Naive thymus-derived CD8-positive, alpha-beta T cell (primary cell): ENCODE data around the gene PLCH1. TPM values are rescaled to one million over a fixed set of nuclear protein-coding genes. Genes with fewer than 3 reads are reported as not detected.
"Not testable (repeated sequence)": the region's sequence is repeated elsewhere in the genome, so short reads cannot be mapped to it uniquely, and the experiment has no call there.

Experiments
- ATAC-seq, 2 donors: fragments of 150-1000 bp; cut with Tn5 transposase in 1 of 2; sonication (Bioruptor Pico), chemical (Tn5 transposase) in 1 of 2; 1 replicate in 1 of 2; 2 replicates in 1 of 2; pipeline ENCODE4 v1.10.0; 2021; ENCODE audit warnings: mild to moderate bottlenecking in 2 of 2, moderate library complexity in 2 of 2
- POLR2A ChIA-PET: fragments of 350-600 bp; sonication (Branson Sonifier 250); formaldehyde crosslinking; loops from one replicate; lab custom pipeline; 2021; ENCODE audit warnings: antibody characterized with exemption; lab: Charles Lee
- DNase-seq, 10 donors: peaks; one replicate each; pipeline versions ENCODE4 v3.0.0 to v3.0.0-alpha.2; 2020 to 2022
- H3K27ac Mint-ChIP-seq, 10 donors: one replicate each; pipeline ENCODE4 v1.8.0; 2020 to 2022; ENCODE audit warnings: mild to moderate bottlenecking in 10 of 10, mixed read lengths in 10 of 10, moderate library complexity in 4 of 10, inconsistent platforms in 1 of 10
- H3K27me3 Mint-ChIP-seq, 5 donors: one replicate each; pipeline ENCODE4 v1.8.0; 2021 to 2022; ENCODE audit warnings: mixed read lengths in 5 of 5
- H3K36me3 Mint-ChIP-seq, 3 donors: one replicate each; pipeline ENCODE4 v1.8.0; 2020 to 2022; ENCODE audit warnings: mixed read lengths in 3 of 3, mild to moderate bottlenecking in 2 of 3, inconsistent platforms in 1 of 3
- H3K4me1 Mint-ChIP-seq, 4 donors: one replicate each; pipeline ENCODE4 v1.8.0; 2021 to 2022; ENCODE audit warnings: mixed read lengths in 4 of 4
- H3K4me3 Mint-ChIP-seq, 10 donors: one replicate each; pipeline ENCODE4 v1.8.0; 2020 to 2022; ENCODE audit warnings: mild to moderate bottlenecking in 10 of 10, mixed read lengths in 10 of 10, moderate library complexity in 6 of 10, inconsistent platforms in 1 of 10
- H3K9me3 Mint-ChIP-seq, 9 donors: one replicate each; pipeline ENCODE4 v1.8.0; 2020 to 2022; ENCODE audit warnings: mixed read lengths in 9 of 9, mild to moderate bottlenecking in 3 of 9, inconsistent platforms in 1 of 9, moderate library complexity in 1 of 9
- polyA plus RNA-seq, 3 donors: library from polyadenylated mRNA; unstranded; fragments of 300-500 nt; fragmentation: Illumina TruSeq; gene quantifications; one replicate each; pipeline ENCODE4 v1.2.3, GENCODE V29; 2021
- total RNA-seq, 8 experiments: library from RNA in 2 of 8; stranded (reverse) in 2 of 8; gene quantifications; one replicate each; pipeline ENCODE4 v1.2.3 and lab custom pipeline; 2021 to 2026

The PLCH1 gene
- total and polyA plus RNA-seq, 5 experiments from 2014 or later: not detected

DNA sequence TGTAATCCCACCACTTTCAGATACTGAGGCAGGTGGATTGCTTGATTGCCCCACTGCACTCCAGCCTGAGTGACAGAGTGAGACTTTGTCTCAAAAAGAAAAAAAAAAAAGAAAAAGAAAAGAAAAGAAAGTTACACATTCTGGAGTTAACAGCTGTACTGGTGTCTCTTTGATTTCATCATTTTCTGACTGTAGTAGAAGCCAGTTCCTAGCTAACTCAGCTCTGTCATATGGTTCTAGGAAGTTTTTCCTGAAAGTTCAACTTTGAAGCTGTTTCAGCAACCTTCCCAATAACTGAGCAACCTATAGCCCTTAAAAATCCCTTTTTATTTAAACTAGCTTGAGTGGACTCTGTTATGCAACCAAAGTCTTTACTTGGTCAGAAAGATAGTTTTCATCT is 346.8 kb downstream of the PLCH1 start:
- DNase-seq: no peak
- POLR2A ChIA-PET: no interaction called here
- Mint-ChIP-seq H3K9me3 (peaks cover 0 to 10% (median 5%) of the 10 kb centered on the region in 9 donors), H3K27ac (no peak overlapping the region), H3K27me3 (peaks cover 0 to 6% (median 0%) of the 10 kb centered on the region in 5 donors), H3K4me1 (no peaks in the 10 kb centered on the region), H3K36me3 (peaks cover 0 to 5% (median 0%) of the 10 kb centered on the region in 3 donors), H3K4me3 (no peak overlapping the region)
- no peak for ATAC-seq

DNA sequence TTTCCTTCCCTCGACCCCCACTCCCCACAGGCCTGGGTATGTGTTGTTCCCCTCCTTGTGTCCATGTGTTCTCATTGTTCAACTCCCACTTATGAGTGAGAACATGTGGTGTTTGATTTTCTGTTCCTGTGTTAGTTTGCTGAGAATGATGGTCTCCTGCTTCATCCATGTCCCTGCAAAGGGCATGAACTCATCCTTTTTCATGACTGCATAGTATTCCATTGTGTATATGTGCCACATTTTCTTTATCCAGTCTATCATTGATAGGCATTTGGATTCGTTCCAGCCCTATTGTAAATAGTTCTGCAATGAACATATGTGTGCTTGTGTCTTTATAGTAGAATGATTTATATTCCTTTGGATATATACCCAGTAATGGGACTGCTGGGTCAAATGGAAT is 350.0 kb downstream of the PLCH1 start:
- H3K27me3 Mint-ChIP-seq, H3K27ac Mint-ChIP-seq, H3K36me3 Mint-ChIP-seq, ATAC-seq, POLR2A ChIA-PET, DNase-seq, H3K4me1 Mint-ChIP-seq, H3K9me3 Mint-ChIP-seq, H3K4me3 Mint-ChIP-seq: not testable (repeated sequence)

DNA sequence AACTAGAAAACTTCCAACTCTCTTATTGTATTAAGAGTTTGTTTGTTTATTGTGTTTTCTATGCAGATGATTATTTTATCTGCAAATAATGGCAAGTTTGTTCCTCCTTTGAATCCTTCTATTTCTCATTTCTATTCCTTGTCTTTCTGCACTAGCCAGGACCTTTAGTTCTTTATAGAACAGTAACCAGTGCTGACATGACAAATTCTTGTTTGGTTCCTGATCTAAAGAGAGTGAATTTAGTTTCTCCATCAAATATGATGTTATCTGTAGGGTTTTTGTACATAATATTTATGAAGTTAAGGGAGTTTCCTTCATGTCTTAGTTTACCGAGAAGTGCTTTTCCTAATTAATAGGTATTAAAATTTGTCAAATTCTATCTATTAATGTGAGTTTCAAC is 350.6 kb downstream of the PLCH1 start:
- DNase-seq (no peak), ATAC-seq (no peak)
- Mint-ChIP-seq H3K36me3 (peaks cover 0 to 5% (median 0%) of the 10 kb centered on the region in 3 donors), H3K4me3 (no peak overlapping the region), H3K9me3 (peaks cover 0 to 10% (median 5%) of the 10 kb centered on the region in 9 donors), H3K27ac (no peak overlapping the region), H3K4me1 (no peaks in the 10 kb centered on the region), H3K27me3 (peaks cover 0 to 6% (median 0%) of the 10 kb centered on the region in 5 donors)
- POLR2A ChIA-PET: no interaction called here

DNA sequence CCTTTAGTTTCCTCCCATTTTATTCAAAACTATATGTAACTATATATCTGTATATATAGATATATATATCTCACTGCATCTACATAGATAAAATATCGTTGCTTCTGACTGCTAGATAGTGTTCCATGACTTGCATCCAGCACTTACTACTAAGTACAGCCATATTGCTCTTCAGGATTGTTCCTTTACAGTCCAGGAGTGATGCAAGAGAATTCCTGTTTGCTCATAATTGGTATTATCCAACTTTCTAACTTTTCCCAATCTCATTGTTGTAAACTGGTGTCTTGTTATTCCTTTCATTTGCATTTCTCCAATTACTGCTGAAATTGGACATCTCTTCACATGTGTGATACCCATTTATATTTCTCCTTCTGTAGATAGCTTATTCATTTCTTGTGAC is 351.6 kb downstream of the PLCH1 start:
- ATAC-seq: no peak
- peaks cover 0 to 10% (median 5%) of the 10 kb centered on the region in 9 donors for H3K9me3 Mint-ChIP-seq
- DNase-seq: no peak
- H3K27me3 Mint-ChIP-seq: peaks cover 0 to 6% (median 0%) of the 10 kb centered on the region in 5 donors
- peaks cover 0 to 5% (median 0%) of the 10 kb centered on the region in 3 donors for H3K36me3 Mint-ChIP-seq
- no peak overlapping the region for H3K27ac Mint-ChIP-seq
- POLR2A ChIA-PET: no interaction called here
- no peak overlapping the region for H3K4me3 Mint-ChIP-seq
- H3K4me1 Mint-ChIP-seq: no peaks in the 10 kb centered on the region

DNA sequence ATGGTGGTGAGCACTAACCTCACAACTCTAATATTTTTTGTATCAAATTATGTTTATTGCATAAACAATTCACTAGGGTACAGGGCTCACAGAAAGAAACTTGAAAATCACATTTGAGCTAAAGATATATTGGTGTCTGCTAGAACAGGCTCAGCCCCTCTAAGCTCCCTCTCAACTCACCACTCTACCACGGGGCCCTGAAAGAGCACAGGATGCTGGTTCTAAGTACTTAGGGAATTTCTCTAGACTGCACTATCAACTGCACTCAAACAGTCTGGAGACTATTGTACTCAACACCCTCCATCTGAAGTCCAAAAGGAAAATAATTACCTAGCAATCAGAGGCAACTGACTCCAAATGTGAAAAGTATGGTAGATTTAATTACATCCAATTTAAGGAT is 352.7 kb downstream of the PLCH1 start:
- Mint-ChIP-seq H3K27ac (no peak overlapping the region), H3K4me1 (no peaks in the 10 kb centered on the region), H3K27me3 (peaks cover 0 to 8% (median 1%) of the 10 kb centered on the region in 5 donors)

DNA sequence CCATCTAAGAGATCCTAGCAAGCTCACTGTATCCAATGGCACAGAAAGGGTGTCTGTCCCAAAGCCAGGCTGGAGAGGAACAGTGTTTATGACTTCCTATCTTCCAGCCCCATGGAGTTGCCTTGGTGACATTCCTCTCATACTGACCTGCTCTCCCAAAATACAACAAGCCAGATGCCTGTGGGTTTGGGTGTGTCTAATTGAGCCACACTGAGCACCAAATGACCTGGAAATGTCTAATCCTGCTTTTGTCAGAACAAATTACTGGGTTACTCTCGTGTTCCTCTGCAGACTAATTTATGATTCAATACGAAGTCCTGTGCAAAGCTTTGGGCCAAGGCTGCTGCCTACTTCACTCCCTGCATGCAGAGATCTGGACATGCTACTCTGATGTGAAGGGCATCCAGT is 353.3 kb downstream of the PLCH1 start:
- POLR2A ChIA-PET: no interaction called here

More for the DNA sequence above, 352.7 kb downstream of the PLCH1 start:
- H3K9me3 Mint-ChIP-seq: peaks cover 0 to 10% (median 5%) of the 10 kb centered on the region in 9 donors
- peaks cover 0 to 5% (median 0%) of the 10 kb centered on the region in 3 donors for H3K36me3 Mint-ChIP-seq
- H3K4me3 Mint-ChIP-seq: no peak overlapping the region
- DNase-seq: no peak
- POLR2A ChIA-PET: no interaction called here
- ATAC-seq: no peak

DNA sequence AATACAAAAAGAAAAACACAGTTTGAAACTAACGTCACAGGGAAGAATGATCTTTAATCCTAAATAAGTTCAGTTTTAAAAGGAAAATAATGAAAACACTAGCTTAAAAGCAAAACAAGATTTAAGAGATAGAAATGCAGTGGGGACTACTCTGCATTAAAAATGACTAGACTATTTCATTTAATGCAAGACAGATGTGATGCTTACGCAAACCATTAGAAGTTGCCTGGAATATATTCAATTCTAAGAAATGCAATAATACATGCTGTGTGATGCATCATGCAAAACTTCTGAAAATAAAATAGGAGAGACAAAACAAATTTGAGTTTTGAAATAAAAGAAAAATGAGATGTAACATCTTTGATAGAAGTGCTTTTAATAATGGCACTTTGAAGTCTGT is 353.8 kb downstream of the PLCH1 start:
- no peak for ATAC-seq
- Mint-ChIP-seq H3K27me3 (peaks cover 0 to 9% (median 6%) of the 10 kb centered on the region in 5 donors), H3K9me3 (peaks cover 0 to 10% (median 5%) of the 10 kb centered on the region in 9 donors), H3K4me3 (no peak overlapping the region), H3K36me3 (peaks cover 0 to 5% (median 0%) of the 10 kb centered on the region in 3 donors), H3K27ac (no peak overlapping the region), H3K4me1 (no peaks in the 10 kb centered on the region)
- POLR2A ChIA-PET: no interaction called here
- DNase-seq: no peak

More for the DNA sequence above, 353.3 kb downstream of the PLCH1 start:
- peaks cover 0 to 5% (median 0%) of the 10 kb centered on the region in 3 donors for H3K36me3 Mint-ChIP-seq
- peaks cover 0 to 10% (median 5%) of the 10 kb centered on the region in 5 donors for H3K27me3 Mint-ChIP-seq
- no peak overlapping the region for H3K4me3 Mint-ChIP-seq
- H3K4me1 Mint-ChIP-seq: no peaks in the 10 kb centered on the region
- DNase-seq (no peak), ATAC-seq (no peak)
- H3K9me3 Mint-ChIP-seq: peaks cover 0 to 10% (median 5%) of the 10 kb centered on the region in 9 donors
- H3K27ac Mint-ChIP-seq: no peak overlapping the region

DNA sequence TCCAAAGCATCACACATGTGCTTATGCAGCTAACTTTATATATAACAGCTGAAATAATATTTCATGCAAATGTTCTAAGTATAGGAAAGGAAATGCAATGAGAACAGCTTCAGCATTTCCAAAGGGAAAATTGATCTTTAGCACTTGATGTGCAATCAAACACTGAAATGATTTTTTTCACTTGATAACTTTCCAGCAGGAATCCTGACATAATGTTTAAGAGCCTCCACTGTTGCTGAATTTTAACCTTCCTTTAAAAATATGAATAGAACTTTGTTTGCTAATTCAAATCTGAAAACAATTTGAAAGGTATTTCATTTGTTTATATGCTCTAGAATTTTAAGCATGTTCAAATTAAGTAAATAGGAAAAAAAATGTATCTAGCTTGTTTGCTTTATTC is 354.5 kb downstream of the PLCH1 start:
- POLR2A ChIA-PET: no interaction called here
- H3K27me3 Mint-ChIP-seq: peaks cover 0 to 11% (median 6%) of the 10 kb centered on the region in 5 donors
- peaks cover 0 to 2% (median 0%) of the 10 kb centered on the region in 3 donors for H3K36me3 Mint-ChIP-seq
- ATAC-seq: no peak
- DNase-seq: no peak
- H3K27ac Mint-ChIP-seq: no peak overlapping the region
- no peaks in the 10 kb centered on the region for H3K4me1 Mint-ChIP-seq
- H3K9me3 Mint-ChIP-seq: peaks cover 0 to 6% (median 2%) of the 10 kb centered on the region in 9 donors
- H3K4me3 Mint-ChIP-seq: no peak overlapping the region

DNA sequence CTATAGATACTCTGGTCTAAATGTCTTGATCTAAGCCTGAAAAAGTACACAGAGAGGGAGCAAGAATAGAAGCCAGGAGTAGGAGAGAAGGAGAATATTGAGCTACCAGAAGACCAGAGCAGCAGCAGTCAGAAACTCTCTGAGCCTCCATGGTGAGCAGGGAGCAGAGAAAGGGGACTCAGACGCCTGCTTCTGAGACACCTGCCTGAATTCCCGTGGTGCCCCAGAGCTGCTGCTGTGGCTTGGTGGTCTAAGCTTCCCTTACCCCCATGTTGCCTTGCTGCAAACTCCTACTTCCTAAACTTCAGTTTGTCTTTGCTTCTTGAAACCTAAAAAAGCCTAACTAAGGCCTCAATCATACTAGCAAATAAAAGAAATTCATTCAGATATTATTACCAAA is 356.5 kb downstream of the PLCH1 start:
- Mint-ChIP-seq H3K4me3 (no peak overlapping the region), H3K27ac (no peak overlapping the region), H3K36me3 (no peaks in the 10 kb centered on the region), H3K4me1 (no peaks in the 10 kb centered on the region), H3K27me3 (peaks cover 0 to 11% (median 0%) of the 10 kb centered on the region in 5 donors), H3K9me3 (no peaks in the 10 kb centered on the region)
- DNase-seq (no peak), ATAC-seq (no peak)
- POLR2A ChIA-PET: no interaction called here

DNA sequence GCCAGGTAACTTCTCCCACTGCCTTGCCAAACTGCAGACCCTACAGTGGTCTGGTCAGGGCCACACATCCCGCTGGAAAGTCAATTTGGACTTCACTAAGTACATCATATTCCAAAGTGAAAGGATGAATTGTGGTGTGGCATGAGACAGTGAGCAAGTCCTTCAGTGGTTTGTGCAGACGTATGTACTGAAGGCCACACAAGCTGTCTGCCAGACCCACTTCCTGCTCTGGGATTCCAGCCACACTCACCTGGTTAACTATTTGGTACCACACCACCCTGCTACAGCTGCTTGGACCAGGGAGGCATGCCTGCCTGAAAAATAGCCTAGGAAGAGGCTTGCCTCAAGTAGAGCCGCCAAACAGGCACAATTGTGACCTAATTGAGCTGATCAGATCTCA is 357.3 kb downstream of the PLCH1 start:
- H3K27me3 Mint-ChIP-seq: peaks cover 0 to 11% (median 0%) of the 10 kb centered on the region in 5 donors
- no peaks in the 10 kb centered on the region for H3K36me3 Mint-ChIP-seq
- POLR2A ChIA-PET: no interaction called here
- H3K27ac Mint-ChIP-seq: no peak overlapping the region
- ATAC-seq (no peak), DNase-seq (no peak)
- no peak overlapping the region for H3K4me3 Mint-ChIP-seq
- H3K4me1 Mint-ChIP-seq: no peaks in the 10 kb centered on the region
- peaks cover 0 to 2% (median 0%) of the 10 kb centered on the region in 9 donors for H3K9me3 Mint-ChIP-seq

DNA sequence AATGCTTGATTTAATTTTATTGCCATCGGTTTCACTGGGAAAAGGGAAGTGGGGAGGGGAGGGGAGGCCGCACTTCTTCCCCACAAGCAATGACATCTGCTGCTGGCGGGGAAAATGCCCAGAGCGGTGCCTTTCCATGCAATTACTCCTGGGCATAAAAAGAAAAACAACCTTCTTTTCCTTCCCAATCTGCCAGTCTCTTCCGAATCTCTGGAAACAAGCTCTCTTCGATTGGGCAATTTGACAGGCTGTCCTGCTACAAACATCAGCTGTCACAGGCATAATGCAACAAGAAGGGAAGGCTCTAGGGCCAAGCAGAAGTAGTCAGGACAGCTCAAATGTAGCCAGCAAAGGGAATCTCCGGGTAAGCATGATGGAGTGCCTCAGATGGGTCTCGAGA is 358.0 kb downstream of the PLCH1 start:
- no peak overlapping the region for H3K27ac Mint-ChIP-seq
- peaks cover 0 to 2% (median 0%) of the 10 kb centered on the region in 9 donors for H3K9me3 Mint-ChIP-seq
- H3K36me3 Mint-ChIP-seq: no peaks in the 10 kb centered on the region
- no peak overlapping the region for H3K4me3 Mint-ChIP-seq
- no peak for ATAC-seq
- H3K4me1 Mint-ChIP-seq: no peaks in the 10 kb centered on the region
- peaks cover 0 to 11% (median 0%) of the 10 kb centered on the region in 5 donors for H3K27me3 Mint-ChIP-seq
- POLR2A ChIA-PET: no interaction called here
- no peak for DNase-seq

DNA sequence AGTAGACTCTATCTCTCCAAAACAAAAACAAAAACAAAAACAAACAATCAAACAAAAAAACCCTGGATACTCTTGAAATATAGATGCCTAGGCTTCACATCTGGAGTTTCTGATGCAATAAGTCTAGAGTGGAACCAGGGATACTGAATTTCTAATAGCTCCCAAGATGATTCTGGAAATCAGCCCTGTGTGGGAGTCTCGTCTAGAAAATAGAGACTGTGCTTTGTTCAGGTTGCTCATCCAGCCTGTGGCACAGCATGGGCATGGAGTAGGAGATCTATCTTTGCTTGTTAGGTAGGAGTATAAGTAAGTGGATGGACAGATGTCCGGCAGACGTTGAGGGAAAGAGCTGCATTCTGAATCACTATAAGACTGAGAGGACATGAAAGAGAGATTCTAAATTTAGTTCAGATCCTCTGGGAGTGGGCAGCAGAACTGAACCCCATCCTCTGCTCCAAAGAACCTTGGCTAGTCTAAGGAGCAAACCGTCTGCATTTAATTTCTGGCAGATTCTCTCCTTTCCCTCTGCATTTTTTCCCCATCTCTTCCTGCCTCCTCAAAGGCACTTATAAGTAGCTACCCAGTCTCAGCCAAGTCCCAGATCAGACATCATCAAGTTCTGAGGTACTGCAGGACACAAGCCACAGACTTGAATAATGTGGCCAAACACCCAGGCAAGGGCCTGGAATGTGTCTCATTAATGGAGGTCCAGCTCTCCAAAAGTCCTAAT is 358.8 kb downstream of the PLCH1 start:
- DNase-seq (no peak), ATAC-seq (no peak)
- Mint-ChIP-seq H3K36me3 (no peaks in the 10 kb centered on the region), H3K9me3 (peaks cover 0 to 2% (median 0%) of the 10 kb centered on the region in 9 donors), H3K27me3 (peaks cover 0 to 11% (median 0%) of the 10 kb centered on the region in 5 donors), H3K4me3 (no peak overlapping the region), H3K27ac (no peak overlapping the region), H3K4me1 (no peaks in the 10 kb centered on the region)
- POLR2A ChIA-PET: no interaction called here

DNA sequence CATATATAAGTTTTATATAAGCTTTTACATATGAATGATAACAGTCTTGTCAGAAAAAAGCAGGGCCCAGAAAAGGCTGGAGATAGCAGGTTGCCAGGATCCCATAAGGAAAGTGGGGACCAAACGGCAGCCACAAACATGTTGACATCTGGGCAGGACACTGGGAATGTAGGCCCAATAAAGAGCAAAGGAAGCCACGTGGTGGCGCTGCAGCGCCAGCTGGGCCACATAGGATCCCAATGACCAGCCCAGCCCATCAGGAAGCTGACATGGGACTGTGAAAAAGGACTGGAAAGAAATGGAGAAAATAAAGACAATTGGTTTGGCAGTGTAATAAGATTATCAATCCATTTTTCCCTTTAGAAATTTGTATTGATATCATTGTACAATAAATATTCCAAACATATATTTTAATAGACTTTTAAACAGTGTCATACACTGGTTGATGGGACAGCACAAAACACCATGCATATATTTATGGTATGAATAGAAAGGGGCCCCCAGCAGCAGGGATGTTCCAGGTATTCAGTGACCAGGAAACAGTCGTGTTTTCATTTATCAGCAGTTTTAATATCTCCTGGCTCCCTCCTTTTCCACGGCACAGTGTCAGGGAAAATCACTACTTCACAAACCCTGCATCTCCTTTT is 362.4 kb downstream of the PLCH1 start:
- POLR2A ChIA-PET: no interaction called here
- H3K36me3 Mint-ChIP-seq: no peaks in the 10 kb centered on the region
- DNase-seq: no peak
- no peaks in the 10 kb centered on the region for H3K4me1 Mint-ChIP-seq
- ATAC-seq: no peak
- H3K27ac Mint-ChIP-seq: peak overlapping the region in 1 of 10 donors; percentile 10
- peaks cover 0 to 15% (median 1%) of the 10 kb centered on the region in 5 donors for H3K27me3 Mint-ChIP-seq
- H3K9me3 Mint-ChIP-seq: peaks cover 0 to 2% (median 0%) of the 10 kb centered on the region in 9 donors
- H3K4me3 Mint-ChIP-seq: no peak overlapping the region
